H1 (cell line): Measurements from ENCODE around the gene TEX2. TPM values are rescaled to one million over a fixed set of nuclear protein-coding genes. Genes with fewer than 3 reads are reported as not detected.

Experiments used
- ASH2L ChIP-seq: fragments of 200-600, 300-600 bp; sonication (generic); IDR thresholded peaks from one replicate; pipeline ENCODE4 v1.7.1; 2017; ENCODE audit warnings: low read length
- CHD7 ChIP-seq: fragments of 300-600 bp; sonication (generic); IDR thresholded peaks from 2 replicates; pipeline ENCODE4 v1.7.1; 2012; ENCODE audit warnings: low read length, moderate library complexity, mild to moderate bottlenecking, inconsistent platforms; ENCODE audit not compliant: insufficient replicate concordance
- HDAC2 ChIP-seq, 2 experiments: fragments of 300-600 bp in 1 of 2; sonication (generic) in 1 of 2; IDR thresholded peaks; 2 replicates each; pipeline ENCODE4 v1.6.1; 2011 to 2012; ENCODE audit warnings: low read depth in 2 of 2, low read length in 2 of 2, mild to moderate bottlenecking in 2 of 2, moderate library complexity in 2 of 2, borderline replicate concordance in 1 of 2, inconsistent platforms in 1 of 2
- POLR2A ChIP-seq, 2 experiments: IDR thresholded peaks; 1 replicate in 1 of 2; 2 replicates in 1 of 2; pipeline ENCODE4 v1.6.1; 2011; ENCODE audit warnings: low read depth in 2 of 2, low read length in 2 of 2, mild to moderate bottlenecking in 2 of 2; ENCODE audit errors: control extremely low read depth in 1 of 2
- polyA plus RNA-seq, 7 experiments: library from polyadenylated mRNA; depleted of rRNA in 3 of 7; stranded (reverse) in 5 of 7; unstranded in 2 of 7; fragments of >200 nt in 5 of 7; fragments of 200-250 nt in 2 of 7; gene quantifications; 1 replicate in 5 of 7; 2 replicates in 1 of 7; 4 replicates in 1 of 7; pipeline versions ENCODE4 v1.2.1 to v1.2.3, GENCODE V29; 2011 to 2013; ENCODE audit warnings: missing spikeins in 2 of 7, mixed read lengths in 2 of 7
- total RNA-seq: library from RNA; stranded (reverse); fragmentation: NEBNext Ultra II Directional; extraction: Animal tissue kit (Norgen Biotek cat#: 25700); gene quantifications from 2 replicates; pipeline ENCODE4 v1.2.1, GENCODE V29; 2021

Gene TEX2
- total and polyA plus RNA-seq, 2 of the 8 experiments (the other 6 are each of a cell fraction or from before 2014, with no cell fraction given) = 6.1 to 15.6 TPM

- no peak for TF ChIP-seq CHD7
- TF ChIP-seq POLR2A (IDR thresholded peaks at IDR 0.05; ENCODE audit: control extremely low read depth in 1 of 2, low read depth in 2 of 2, low read length in 2 of 2) = no peak
- no peak for TF ChIP-seq HDAC2 (IDR thresholded peaks at IDR 0.05; ENCODE audit: borderline replicate concordance in 1 of 2, low read depth in 2 of 2, low read length in 2 of 2)
- TF ChIP-seq ASH2L = no peak
Observed at GRCh38 chr17:64275016-64275415, 12.0 kb upstream of the TEX2 start (continued).
